Transverse colon (tissue), 4 donors: ENCODE data around the gene RNF19B.

Source experiments
- EP300 ChIP-seq: sonication (generic); formaldehyde crosslinking; IDR thresholded peaks from one replicate; pipeline ENCODE4 v1.6.1; 2017; ENCODE audit warnings: antibody characterized with exemption, low read depth
- POLR2A ChIP-seq: fragments of 450-650 bp; IDR thresholded peaks from one replicate; pipeline ENCODE4 v1.6.1; 2016; ENCODE audit warnings: antibody characterized with exemption, mild to moderate bottlenecking, moderate library complexity
- POLR2AphosphoS5 ChIP-seq, 3 donors: sonication (generic); formaldehyde crosslinking; IDR thresholded peaks; one replicate each; pipeline ENCODE4 v1.6.1; 2016; ENCODE audit warnings: antibody characterized with exemption in 3 of 3
- TF ChIP-seq, protein P1 (sequence below), 5 experiments: fragments of 200-600 bp in 3 of 5; fragments of 450-650 bp in 2 of 5; sonication (generic) in 3 of 5; IDR thresholded peaks; 1 replicate in 2 of 5; 2 replicates in 3 of 5; pipeline ENCODE4 v1.5.1; 2016 to 2017; ENCODE audit warnings: antibody characterized with exemption in 5 of 5, inconsistent platforms in 3 of 5, mild to moderate bottlenecking in 2 of 5, moderate library complexity in 1 of 5

DNA sequence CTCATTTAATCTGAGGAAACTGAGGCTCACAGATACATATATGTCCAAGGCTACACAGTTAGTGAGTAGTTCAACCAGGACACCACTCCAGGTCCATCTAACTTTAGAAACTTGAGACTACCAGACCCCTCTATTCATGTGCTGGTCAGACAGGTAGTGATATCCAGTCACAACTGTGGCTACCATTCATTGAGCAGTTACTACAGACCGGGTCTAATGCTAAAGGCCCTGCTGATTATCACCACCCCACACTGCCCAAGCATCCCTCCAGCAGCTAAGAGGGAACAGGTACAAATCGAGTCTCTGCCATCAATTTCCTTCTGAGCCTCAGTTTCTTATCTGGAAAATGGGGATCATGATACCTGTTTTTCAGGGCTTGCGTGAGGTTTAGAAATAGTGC is 73.0 kb downstream of the RNF19B start:
- TF ChIP-seq, protein P1, sequence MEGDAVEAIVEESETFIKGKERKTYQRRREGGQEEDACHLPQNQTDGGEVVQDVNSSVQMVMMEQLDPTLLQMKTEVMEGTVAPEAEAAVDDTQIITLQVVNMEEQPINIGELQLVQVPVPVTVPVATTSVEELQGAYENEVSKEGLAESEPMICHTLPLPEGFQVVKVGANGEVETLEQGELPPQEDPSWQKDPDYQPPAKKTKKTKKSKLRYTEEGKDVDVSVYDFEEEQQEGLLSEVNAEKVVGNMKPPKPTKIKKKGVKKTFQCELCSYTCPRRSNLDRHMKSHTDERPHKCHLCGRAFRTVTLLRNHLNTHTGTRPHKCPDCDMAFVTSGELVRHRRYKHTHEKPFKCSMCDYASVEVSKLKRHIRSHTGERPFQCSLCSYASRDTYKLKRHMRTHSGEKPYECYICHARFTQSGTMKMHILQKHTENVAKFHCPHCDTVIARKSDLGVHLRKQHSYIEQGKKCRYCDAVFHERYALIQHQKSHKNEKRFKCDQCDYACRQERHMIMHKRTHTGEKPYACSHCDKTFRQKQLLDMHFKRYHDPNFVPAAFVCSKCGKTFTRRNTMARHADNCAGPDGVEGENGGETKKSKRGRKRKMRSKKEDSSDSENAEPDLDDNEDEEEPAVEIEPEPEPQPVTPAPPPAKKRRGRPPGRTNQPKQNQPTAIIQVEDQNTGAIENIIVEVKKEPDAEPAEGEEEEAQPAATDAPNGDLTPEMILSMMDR (IDR thresholded peaks at IDR 0.05) = no peak
- no peak for TF ChIP-seq POLR2AphosphoS5 (IDR thresholded peaks at IDR 0.05)
- no peak for TF ChIP-seq POLR2A
- no peak for TF ChIP-seq EP300
